ENCODE measurements around the gene GRAMD1B. TPM values are rescaled to one million over a fixed set of nuclear protein-coding genes. Genes with fewer than 3 reads are reported as not detected.

The GRAMD1B gene
- total RNA-seq, 4 donors from 2014 or later, result under 0.01 to 6.5 (median 3.7) TPM

- H3K27me3 ChIP-seq, result no peaks in the 10 kb centered on the region
- intact Hi-C loops (cut with DNase I; ENCODE audit: low total_unique reads), result no loop called here
- H3K4me1 ChIP-seq, result no peaks in the 10 kb centered on the region
- no peak for TF ChIP-seq CTCF (IDR thresholded peaks at IDR 0.05)
- TF ChIP-seq POLR2A (IDR thresholded peaks at IDR 0.05), result no peak
- no peak overlapping the region for H3K4me3 ChIP-seq
- no peak overlapping the region for H3K27ac ChIP-seq
- no peak for DNase-seq
- H3K9me3 ChIP-seq, result no peaks in the 10 kb centered on the region
- H3K36me3 ChIP-seq, result no peaks in the 10 kb centered on the region
These were observed 47.3 kb downstream of the GRAMD1B start for GRCh38 chr11:123477205-123477907.

- H3K4me3 ChIP-seq, result no peak overlapping the region
- H3K27me3 ChIP-seq, result no peaks in the 10 kb centered on the region
- DNase-seq, result peak; percentile 25 to 45
- no peak overlapping the region for H3K27ac ChIP-seq
- no peaks in the 10 kb centered on the region for H3K9me3 ChIP-seq
- no peak for TF ChIP-seq POLR2A (IDR thresholded peaks at IDR 0.05)
- TF ChIP-seq CTCF (IDR thresholded peaks at IDR 0.05), result peak; percentile 64 to 74 (median 69)
- intact Hi-C loops (cut with DNase I; ENCODE audit: low total_unique reads), result no loop called here
- no peaks in the 10 kb centered on the region for H3K36me3 ChIP-seq
- no peaks in the 10 kb centered on the region for H3K4me1 ChIP-seq
These were observed 48.4 kb downstream of the GRAMD1B start for GRCh38 chr11:123478352-123478987.

- Histone ChIP-seq H3K9me3 (no peaks in the 10 kb centered on the region), H3K27me3 (no peaks in the 10 kb centered on the region), H3K4me3 (no peak overlapping the region), H3K27ac (no peak overlapping the region), H3K36me3 (no peaks in the 10 kb centered on the region), H3K4me1 (no peaks in the 10 kb centered on the region)
- intact Hi-C loops (cut with DNase I; ENCODE audit: low total_unique reads), result no loop called here
- no peak for TF ChIP-seq POLR2A (IDR thresholded peaks at IDR 0.05)
- TF ChIP-seq CTCF (IDR thresholded peaks at IDR 0.05), result no peak
- no peak for DNase-seq
These were observed 49.2 kb downstream of the GRAMD1B start for GRCh38 chr11:123479048-123479837.

GRCh38 chr11:123480290-123480815 is 50.3 kb downstream of the GRAMD1B start:
- Histone ChIP-seq H3K27me3 (no peaks in the 10 kb centered on the region), H3K4me3 (no peak overlapping the region), H3K36me3 (no peaks in the 10 kb centered on the region), H3K27ac (no peak overlapping the region), H3K4me1 (no peaks in the 10 kb centered on the region), H3K9me3 (no peaks in the 10 kb centered on the region)
- TF ChIP-seq CTCF (IDR thresholded peaks at IDR 0.05), result no peak
- TF ChIP-seq POLR2A (IDR thresholded peaks at IDR 0.05), result no peak
- DNase-seq, result no peak
- intact Hi-C loops (cut with DNase I; ENCODE audit: low total_unique reads), result loop anchor here (10.0 kb wide), 1 partner anchor 176 kb away; no protein-coding TSS in a partner anchor
